Measurements from ENCODE around the gene UCN2. TPM values are rescaled to one million over a fixed set of nuclear protein-coding genes. Genes with fewer than 3 reads are reported as not detected.

Gene UCN2
- total RNA-seq = 0.48 TPM
- long read RNA-seq = 0 reads

DNA sequence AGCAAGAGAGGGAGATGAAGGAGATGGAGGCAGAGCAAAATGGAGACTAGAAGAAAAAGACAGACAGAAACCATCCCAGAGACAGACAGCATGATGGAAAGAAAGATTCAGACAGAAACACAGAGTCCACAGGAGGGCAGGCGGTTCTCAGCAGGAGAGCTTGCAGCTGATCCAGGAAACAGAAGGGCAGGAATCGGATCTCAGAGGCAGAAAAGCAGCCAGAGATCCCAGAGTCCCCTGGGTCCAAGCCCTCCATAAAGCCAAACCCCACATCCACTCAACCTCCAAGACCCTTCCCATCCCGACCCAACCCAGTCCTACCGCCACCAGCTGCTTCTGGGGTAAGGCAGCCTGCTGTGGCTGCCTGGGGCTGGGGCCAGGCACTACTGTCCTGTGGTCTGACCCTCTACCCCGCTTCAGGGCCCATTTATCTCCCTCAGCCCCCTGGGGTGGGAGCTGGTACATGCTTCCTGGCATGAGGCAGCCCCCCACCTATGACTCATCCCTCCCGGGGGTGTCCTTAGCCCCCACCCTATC lies at the start of gene UCN2:
UCN2 (minus strand) TSS at position 400 of the 537 bp plus-strand sequence. CDS start 657 bp downstream, outside the sequence.
- intact Hi-C loops (cut with DNase I) = no loop called here
- DNase-seq (ENCODE audit: low spot score) = no peak

DNA sequence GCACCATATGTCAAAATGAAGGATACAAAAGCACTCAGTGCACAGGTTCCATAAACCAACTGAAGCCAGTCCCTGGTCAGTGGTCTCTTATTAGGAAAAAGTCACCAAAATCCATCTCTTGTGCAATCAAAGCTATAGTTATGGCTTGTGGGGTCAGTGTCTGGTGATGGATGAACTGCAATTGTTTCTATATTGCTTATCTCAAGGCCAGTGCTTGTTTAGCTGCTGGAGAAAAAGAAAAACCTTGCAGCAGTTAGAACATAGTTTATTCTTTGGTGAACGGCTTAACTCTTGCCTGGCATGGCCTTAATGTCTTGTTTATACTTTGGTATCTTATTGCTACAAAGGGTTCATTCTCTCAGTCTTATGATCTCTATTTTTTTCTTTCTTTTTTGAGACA lies 48.7 kb upstream of the UCN2 start:
- DNase-seq (ENCODE audit: low spot score) = no peak
- intact Hi-C loops (cut with DNase I) = no loop called here

DNA sequence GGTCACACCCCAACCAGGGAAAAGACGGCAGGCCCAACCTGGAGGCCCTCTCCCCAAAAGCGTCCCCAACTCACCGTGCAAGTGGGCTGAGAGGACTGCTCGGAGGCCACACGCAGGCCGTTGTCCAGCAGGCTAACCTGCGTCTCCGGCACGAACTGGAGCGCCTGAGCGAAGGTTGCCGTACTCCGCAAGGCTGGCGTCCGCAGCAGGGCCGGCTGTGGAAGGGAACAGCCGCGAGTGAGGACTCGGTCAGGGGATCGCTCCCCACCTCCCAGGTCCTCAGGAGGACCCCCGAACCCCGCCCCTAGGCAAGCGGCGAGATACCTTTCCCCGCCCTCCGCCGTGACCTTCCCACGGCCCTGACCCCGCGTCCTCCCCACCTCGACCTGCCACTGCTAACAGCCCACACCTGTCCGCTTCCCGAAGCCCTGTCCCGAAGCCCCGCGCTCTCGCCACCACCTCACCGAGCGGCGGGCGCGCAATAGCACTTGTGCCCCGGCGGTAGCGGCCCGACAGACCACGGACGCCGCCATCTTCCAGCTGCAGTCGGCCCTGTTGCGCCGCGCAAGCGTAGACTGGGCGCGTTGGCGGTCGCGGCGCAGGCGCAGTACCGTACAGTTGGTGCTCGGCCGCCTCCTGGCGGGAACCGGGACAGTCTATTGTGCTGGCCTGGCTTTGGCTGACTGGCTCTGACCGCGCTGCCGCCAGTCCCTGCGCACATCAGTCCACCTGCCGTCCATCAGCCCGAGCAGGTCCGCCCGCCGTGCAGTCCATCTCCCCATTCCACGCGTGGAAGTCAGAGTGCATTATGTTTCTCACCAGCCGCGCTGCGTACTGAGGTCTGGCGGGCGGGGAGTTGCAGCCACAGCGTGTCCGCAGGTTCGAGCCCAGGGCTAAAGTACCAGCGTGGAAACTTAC lies 45.8 kb upstream of the UCN2 start, which contains the start of gene UQCRC1:
UQCRC1 (minus strand) TSS at position 559 of the 918 bp plus-strand sequence; CDS start at position 533, 26 bp downstream.
- intact Hi-C loops (cut with DNase I) = loop anchor here (2.0 kb wide), 2 partner anchors 25 to 51 kb away; partner anchors contain the start of gene SLC26A6
- peak; percentile 97 for DNase-seq (ENCODE audit: low spot score)

DNA sequence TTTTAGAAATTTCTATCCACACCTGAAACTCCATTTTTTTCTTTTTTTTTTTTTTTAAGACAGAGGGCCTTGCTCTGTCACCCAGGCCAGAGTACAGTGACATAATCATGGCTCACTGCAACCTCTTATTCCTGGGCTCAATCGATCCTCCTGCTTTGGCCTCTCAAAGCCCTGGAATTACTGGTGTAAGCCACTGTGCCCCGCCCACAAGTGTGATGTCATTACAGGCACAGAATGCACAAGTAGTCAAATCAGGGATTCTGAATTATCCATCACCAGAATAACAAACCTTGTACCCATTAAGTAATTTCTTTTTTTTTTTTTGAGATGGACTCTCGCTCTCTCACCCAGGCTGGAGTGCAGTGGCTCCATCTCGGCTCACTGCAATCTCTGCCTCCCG lies 43.9 kb upstream of the UCN2 start:
- no peak for DNase-seq (ENCODE audit: low spot score)
- intact Hi-C loops (cut with DNase I) = no loop called here

DNA sequence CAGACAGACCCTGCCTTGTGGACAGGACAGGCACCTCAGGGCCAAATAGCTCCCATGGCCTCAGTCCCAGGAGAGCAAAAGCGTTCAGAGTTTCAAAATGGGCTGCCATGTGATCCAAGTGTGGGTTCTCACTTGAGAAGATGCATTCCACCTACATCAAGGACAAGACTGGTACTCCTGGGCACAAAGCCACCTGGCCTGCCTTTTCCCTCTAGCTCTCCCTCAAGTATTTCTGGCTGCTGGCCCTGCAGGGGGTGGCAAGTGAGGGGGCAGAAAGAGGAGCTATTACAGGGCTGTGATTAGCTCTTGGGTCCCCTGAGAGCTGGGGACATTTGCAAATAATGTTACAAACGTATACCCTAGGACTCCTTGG lies 38.0 kb upstream of the UCN2 start:
- peak; percentile 86 for DNase-seq (ENCODE audit: low spot score)
- intact Hi-C loops (cut with DNase I) = loop anchor here (2.0 kb wide), 1 partner anchor 43 kb away; no protein-coding TSS in a partner anchor

- intact Hi-C loops (cut with DNase I) = loop anchor here (2.0 kb wide), 1 partner anchor 42 kb away; no protein-coding TSS in a partner anchor
- no peak for DNase-seq (ENCODE audit: low spot score)
These were observed 37.4 kb upstream of the UCN2 start for GRCh38 chr3:48600711-48601621.

DNA sequence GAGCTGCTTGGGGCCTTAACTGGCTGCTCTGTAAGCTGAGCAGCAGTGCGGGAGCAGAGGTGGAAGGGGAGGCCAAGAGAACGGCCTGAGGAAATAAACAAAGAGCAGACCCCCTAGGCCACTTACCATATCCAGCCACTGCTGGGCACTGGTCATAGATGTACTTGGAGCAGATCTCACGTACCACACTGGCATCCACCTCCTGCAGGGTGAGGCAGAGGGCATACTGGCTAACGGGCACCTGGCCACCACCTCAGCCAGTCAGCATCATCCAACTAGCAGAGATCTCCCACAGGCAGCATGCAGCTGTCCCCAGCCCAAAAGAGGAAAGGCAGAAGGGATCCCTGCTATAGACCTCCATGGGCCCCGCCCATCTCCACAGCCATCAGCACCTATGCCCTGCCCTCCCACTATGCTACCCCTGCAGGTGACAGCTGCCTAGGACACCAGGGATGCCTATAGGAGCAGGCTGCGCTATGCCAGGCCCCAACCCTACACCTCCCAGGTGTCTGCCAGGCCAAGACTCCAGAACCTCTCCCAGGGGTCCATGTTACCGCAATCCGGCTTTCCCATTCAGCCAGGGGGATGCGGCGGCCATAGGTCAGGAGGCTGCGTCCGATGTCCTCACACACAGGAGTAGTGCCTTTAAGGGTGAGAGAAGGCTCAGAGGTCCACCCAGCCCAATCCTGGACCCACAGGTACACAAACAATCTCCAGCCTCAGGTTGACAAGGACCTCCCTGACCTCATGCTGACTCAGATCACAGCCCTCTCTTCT lies 36.1 kb upstream of the UCN2 start:
- no peak for DNase-seq (ENCODE audit: low spot score)
- intact Hi-C loops (cut with DNase I) = loop anchor here (2.0 kb wide), 1 partner anchor 41 kb away; no protein-coding TSS in a partner anchor

DNA sequence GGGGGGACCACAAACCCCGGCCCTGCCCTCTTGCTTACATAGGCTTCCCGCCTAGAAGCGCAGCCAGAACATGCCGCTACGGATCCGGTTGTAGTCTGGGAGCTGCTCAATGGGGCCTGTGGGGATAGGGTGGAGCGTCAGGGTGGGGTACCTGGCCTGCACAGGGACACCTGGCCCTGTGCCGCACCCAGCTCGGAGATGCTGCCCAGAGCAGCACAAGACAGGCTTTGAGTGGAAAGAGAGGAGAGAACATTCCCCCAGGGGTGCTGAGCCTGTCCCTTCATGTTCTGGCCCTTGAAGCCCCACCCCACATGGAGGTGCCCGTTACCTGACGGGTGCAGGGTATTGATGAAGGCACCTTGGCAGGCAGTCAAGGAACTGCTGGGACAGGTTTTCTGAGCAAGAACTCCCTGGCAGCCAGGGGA lies 35.5 kb upstream of the UCN2 start:
- intact Hi-C loops (cut with DNase I) = no loop called here
- DNase-seq (ENCODE audit: low spot score) = no peak

GRCh38 chr3:48598323-48599076 lies 34.9 kb upstream of the UCN2 start:
- peak; percentile 88 for DNase-seq (ENCODE audit: low spot score)
- intact Hi-C loops (cut with DNase I) = no loop called here

- DNase-seq (ENCODE audit: low spot score) = no peak
- intact Hi-C loops (cut with DNase I) = no loop called here
These were observed 33.8 kb upstream of the UCN2 start for GRCh38 chr3:48597408-48597800.

GRCh38 chr3:48596676-48597407 lies 33.3 kb upstream of the UCN2 start:
- intact Hi-C loops (cut with DNase I) = no loop called here
- no peak for DNase-seq (ENCODE audit: low spot score)

DNA sequence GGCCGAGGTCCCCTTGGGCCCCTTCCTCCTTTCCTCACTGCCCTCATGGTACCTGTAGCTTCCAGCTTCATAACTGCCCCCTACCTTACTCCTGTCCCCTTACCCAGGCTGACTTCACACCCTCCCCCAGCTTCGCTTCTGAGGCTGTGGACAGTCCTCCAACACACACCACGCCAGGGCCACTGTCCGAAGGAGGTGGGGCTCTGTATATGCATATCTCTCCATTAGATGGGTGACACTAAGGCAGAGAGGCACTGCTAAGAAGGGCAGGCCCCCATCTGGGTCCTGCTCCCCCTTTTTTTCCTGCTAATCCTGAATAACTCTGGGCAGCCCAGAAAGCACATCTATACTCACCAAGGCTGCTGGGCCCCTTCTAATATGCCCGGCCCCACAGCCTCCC lies 32.6 kb upstream of the UCN2 start:
- DNase-seq (ENCODE audit: low spot score) = no peak
- intact Hi-C loops (cut with DNase I) = no loop called here

DNA sequence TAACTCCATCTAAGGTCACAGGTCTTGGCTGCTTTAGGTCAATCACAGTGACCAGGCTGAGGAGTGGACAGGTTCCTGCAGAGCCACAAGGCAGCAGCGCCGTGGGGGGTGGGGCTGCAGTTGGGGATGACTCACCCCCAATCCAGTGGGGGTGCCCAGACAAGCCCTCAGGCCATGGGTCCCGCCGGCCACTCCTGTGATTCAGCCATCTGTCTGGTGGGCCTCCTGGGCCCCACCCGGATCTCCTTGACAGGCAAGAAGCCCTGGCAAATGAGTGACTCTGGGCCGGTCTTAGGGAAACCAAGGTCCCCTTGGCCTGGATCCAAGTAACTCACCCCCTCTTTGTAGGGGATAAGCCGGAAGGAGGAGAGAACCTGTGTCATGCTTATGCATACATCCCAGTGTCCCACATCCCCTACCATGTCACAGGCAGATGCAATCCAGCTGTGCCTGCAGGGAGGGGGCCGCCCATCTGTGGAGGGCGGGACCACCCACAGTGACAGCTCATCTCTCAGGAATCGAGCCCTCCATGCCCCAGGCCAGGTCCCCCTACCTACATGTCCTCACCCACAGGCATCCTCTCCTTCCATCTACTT lies 32.0 kb upstream of the UCN2 start:
- intact Hi-C loops (cut with DNase I) = no loop called here
- DNase-seq (ENCODE audit: low spot score) = no peak

GRCh38 chr3:48595075-48595525 lies 31.5 kb upstream of the UCN2 start, which contains the start of gene COL7A1:
TSS of gene COL7A1 (minus strand) at chr3:48595329. CDS start at chr3:48595159, 170 bp downstream.
- no peak for DNase-seq (ENCODE audit: low spot score)
- intact Hi-C loops (cut with DNase I) = no loop called here

GRCh38 chr3:48594417-48595049 lies 31.0 kb upstream of the UCN2 start:
- DNase-seq (ENCODE audit: low spot score) = no peak
- intact Hi-C loops (cut with DNase I) = no loop called here

DNA sequence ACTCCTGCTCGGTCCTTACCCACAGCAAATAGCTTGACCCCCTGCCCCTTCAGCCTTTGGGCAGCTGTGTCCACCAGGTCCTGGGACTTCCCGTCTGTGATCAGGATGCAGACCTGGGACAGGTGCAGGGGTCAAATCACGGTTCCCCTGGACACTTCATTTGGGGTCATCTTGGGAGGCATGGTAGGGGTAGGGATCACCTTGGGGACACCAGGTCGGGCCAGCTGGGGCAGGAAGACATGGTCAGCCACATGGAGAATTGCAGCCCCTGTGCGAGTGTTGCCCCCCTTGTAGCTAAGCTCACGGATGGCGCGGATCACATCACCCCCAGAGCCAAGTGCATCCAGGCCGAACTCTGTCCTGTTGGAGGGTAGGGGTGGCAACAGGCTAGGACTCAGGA lies 29.8 kb upstream of the UCN2 start:
- no peak for DNase-seq (ENCODE audit: low spot score)
- intact Hi-C loops (cut with DNase I) = no loop called here

Data from cardiac septum (tissue), 1 donor.